ENCODE data around the gene VSTM2L. TPM values are rescaled to one million over a fixed set of nuclear protein-coding genes. Genes with fewer than 3 reads are reported as not detected.
A peak's percentile ranks its signal among the peaks of the same experiment; 100 is the strongest.

Gene VSTM2L
- total and polyA plus RNA-seq, 2 of the 13 experiments (the other 11 are each of a cell fraction or from before 2014, with no cell fraction given) = not detected

GRCh38 chr20:37901240-37901639 is 1.7 kb upstream of the VSTM2L start (continued):
- TF ChIP-seq, protein P1, sequence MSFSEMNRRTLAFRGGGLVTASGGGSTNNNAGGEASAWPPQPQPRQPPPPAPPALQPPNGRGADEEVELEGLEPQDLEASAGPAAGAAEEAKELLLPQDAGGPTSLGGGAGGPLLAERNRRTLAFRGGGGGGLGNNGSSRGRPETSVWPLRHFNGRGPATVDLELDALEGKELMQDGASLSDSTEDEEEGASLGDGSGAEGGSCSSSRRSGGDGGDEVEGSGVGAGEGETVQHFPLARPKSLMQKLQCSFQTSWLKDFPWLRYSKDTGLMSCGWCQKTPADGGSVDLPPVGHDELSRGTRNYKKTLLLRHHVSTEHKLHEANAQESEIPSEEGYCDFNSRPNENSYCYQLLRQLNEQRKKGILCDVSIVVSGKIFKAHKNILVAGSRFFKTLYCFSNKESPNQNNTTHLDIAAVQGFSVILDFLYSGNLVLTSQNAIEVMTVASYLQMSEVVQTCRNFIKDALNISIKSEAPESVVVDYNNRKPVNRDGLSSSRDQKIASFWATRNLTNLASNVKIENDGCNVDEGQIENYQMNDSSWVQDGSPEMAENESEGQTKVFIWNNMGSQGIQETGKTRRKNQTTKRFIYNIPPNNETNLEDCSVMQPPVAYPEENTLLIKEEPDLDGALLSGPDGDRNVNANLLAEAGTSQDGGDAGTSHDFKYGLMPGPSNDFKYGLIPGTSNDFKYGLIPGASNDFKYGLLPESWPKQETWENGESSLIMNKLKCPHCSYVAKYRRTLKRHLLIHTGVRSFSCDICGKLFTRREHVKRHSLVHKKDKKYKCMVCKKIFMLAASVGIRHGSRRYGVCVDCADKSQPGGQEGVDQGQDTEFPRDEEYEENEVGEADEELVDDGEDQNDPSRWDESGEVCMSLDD (CRISPR knock-in tag; IDR thresholded peaks at IDR 0.05; ENCODE audit: borderline replicate concordance) = no peak
- no peak for TF ChIP-seq ZSCAN31 (CRISPR knock-in tag; IDR thresholded peaks at IDR 0.05; ENCODE audit: low read depth)
- TF ChIP-seq GZF1 (CRISPR knock-in tag; IDR thresholded peaks at IDR 0.05) = 0 out of 2 replicates have a peak, but pooled peaks have one; percentile 39
- TF ChIP-seq CREM (IDR thresholded peaks at IDR 0.05) = no peak
- no peak for TF ChIP-seq CREM (CRISPR knock-in tag; IDR thresholded peaks at IDR 0.05)
- no peak for TF ChIP-seq SRF (IDR thresholded peaks at IDR 0.05; ENCODE audit: low read depth, low read length)
- no peak for TF ChIP-seq GABPA (IDR thresholded peaks at IDR 0.05; ENCODE audit: low read depth, low read length)
- TF ChIP-seq GABPA (CRISPR knock-in tag; IDR thresholded peaks at IDR 0.05; ENCODE audit: low read depth) = no peak
- no peak for TF ChIP-seq ZNF432 (CRISPR knock-in tag; IDR thresholded peaks at IDR 0.05; ENCODE audit: borderline replicate concordance)
- TF ChIP-seq CREBL2 (CRISPR knock-in tag; IDR thresholded peaks at IDR 0.05; ENCODE audit: borderline replicate concordance) = no peak
- no peak for TF ChIP-seq ZNF205 (CRISPR knock-in tag; IDR thresholded peaks at IDR 0.05)
- TF ChIP-seq NFKB2 (CRISPR knock-in tag; IDR thresholded peaks at IDR 0.05; ENCODE audit: borderline replicate concordance) = peak; percentile 43
- TF ChIP-seq POGZ (CRISPR knock-in tag; IDR thresholded peaks at IDR 0.05) = no peak
- peak; percentile 51; the same call in 1 of the 2 replicates for TF ChIP-seq MAX (IDR thresholded peaks at IDR 0.05)
- no peak for TF ChIP-seq ZUFSP (CRISPR knock-in tag; IDR thresholded peaks at IDR 0.05; ENCODE audit: borderline replicate concordance)
- no peak for TF ChIP-seq ZBTB7B (CRISPR knock-in tag; IDR thresholded peaks at IDR 0.05)
- TF ChIP-seq REXO4 (CRISPR knock-in tag; IDR thresholded peaks at IDR 0.05; ENCODE audit: borderline replicate concordance) = no peak
- TF ChIP-seq ZNF160 (CRISPR knock-in tag; IDR thresholded peaks at IDR 0.05) = no peak
- no peak for TF ChIP-seq ZNF674 (CRISPR knock-in tag; IDR thresholded peaks at IDR 0.05; ENCODE audit: low read depth)
- TF ChIP-seq THRA (CRISPR knock-in tag; IDR thresholded peaks at IDR 0.05; ENCODE audit: borderline replicate concordance) = no peak
- TF ChIP-seq KAT2B (IDR thresholded peaks at IDR 0.05; ENCODE audit: borderline replicate concordance, low read depth, low read length) = no peak
- no peak for TF ChIP-seq MYNN (CRISPR knock-in tag; IDR thresholded peaks at IDR 0.05; ENCODE audit: low read depth)
- TF ChIP-seq ZNF564 (CRISPR knock-in tag; IDR thresholded peaks at IDR 0.05) = no peak
- no peak for TF ChIP-seq RAD51 (IDR thresholded peaks at IDR 0.05; ENCODE audit: borderline replicate concordance)

Data from HepG2 (cell line).